Liver (tissue), 2 donors: ENCODE measurements around the gene APOA5.

Experiments
- CTCF ChIP-seq: fragments of 150-350 bp; IDR thresholded peaks from 2 replicates; pipeline ENCODE4 v1.5.1; 2017; ENCODE audit warnings: improper control_type of control experiment, low read depth, low read length; ENCODE audit not compliant: missing input control
- MAX ChIP-seq: IDR thresholded peaks from 2 replicates; pipeline ENCODE4 v1.6.1; 2016; ENCODE audit warnings: antibody characterized with exemption
- donor health status: healthy.

DNA sequence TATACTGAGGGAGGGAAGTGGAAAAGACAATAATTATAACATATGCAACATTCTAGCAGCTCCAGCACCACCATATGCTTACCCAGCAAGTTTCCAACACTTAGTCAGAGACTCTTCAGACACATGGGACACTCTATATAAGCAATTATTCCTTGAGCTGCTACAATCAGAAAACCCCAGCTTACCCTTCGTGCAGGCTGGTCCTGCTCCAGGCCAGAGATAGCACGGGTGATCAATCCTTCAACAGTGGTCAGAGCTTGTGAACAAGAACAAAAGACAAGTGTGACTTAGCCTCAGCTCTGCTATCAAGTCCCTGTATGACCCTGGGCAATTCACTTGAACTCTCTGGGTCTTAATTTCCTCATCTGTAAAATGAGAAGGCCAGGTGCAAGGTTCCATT lies 5.4 kb downstream of the APOA5 start:
- no peak for TF ChIP-seq MAX
- TF ChIP-seq CTCF, result no peak
